Inflammatory macrophage treated with lipopolysaccharide for 4 hours (primary cell): Measurements from ENCODE around the gene KLHDC10.
"Not testable (repeated sequence)": the region's sequence is repeated elsewhere in the genome, so short reads cannot be mapped to it uniquely, and the experiment has no call there.

Experiments
- DNase-seq: peaks from one replicate; pipeline ENCODE4 v3.0.0-alpha.2; 2020

The KLHDC10 gene

DNA sequence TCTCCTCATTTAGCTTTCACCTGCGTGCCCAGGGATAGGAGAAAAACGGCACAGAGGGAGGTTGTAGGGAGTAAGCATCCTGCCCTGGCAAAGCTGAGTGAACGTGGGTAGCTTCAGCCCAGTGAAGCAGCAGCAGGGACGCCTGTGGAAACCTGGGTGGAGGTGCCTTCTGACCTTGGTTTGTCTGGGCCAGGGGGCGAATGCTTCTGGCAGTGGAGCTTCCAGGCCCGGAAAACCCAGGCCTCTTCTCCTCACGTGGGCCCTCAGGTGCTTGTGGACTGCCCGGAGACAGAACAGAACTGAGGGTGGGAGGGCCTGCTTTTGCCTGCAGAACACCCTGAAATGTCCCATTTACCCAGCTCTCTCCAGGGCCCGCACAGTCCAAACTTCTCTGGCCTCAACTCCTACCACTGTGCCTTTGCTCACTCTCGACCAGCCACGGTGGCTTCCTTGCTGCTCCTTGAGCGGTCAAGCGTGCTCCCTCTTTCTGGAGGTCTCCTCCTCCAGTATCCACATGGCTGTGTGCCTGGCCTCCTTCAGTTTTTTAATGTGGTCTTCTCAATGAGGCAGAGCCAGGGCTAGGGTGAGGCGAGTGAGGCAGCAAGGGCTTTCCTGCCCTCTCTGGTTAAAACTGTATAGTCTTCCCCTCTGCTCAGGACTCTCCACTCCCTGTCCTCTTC lies 72.5 kb downstream of the KLHDC10 start:
- DNase-seq, result no peak

DNA sequence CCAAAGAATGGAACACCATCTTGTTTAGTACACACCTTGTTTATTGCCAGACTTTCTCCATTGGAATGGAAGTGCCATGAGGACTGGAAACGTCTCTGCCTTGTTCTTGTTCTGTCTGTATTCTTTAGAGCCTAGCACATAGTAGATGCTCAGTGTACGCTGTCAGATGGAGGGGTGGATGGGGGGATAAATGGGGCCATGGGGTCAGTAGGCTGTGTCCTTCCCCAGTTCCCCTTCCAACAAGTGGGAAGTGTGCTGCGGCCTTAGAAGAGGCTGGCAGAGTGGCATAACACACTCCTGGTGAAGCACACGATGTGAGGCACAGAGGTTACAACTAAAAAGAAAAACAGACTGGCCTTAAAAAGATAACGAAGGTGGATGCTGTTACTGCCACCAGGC lies 73.0 kb downstream of the KLHDC10 start:
- DNase-seq, result no peak

DNA sequence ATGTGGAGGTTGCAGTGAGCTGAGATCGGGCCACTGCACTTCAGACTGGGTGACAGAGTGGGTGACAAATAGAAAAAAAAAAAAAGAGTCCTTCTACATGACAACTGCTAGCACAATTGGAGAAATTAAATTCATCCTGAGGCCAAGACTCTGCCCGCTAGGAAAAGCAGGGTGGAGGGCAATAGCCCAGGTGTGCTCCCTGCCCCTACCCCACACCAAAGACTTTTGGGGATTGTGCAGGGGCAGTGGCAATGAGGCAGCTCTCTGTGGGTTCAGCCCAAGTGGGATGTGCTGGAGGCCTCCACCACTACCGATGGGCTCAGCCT lies 73.6 kb downstream of the KLHDC10 start:
- no peak for DNase-seq

GRCh38 chr7:130144312-130145171 lies 74.2 kb downstream of the KLHDC10 start:
- DNase-seq, result no peak

DNA sequence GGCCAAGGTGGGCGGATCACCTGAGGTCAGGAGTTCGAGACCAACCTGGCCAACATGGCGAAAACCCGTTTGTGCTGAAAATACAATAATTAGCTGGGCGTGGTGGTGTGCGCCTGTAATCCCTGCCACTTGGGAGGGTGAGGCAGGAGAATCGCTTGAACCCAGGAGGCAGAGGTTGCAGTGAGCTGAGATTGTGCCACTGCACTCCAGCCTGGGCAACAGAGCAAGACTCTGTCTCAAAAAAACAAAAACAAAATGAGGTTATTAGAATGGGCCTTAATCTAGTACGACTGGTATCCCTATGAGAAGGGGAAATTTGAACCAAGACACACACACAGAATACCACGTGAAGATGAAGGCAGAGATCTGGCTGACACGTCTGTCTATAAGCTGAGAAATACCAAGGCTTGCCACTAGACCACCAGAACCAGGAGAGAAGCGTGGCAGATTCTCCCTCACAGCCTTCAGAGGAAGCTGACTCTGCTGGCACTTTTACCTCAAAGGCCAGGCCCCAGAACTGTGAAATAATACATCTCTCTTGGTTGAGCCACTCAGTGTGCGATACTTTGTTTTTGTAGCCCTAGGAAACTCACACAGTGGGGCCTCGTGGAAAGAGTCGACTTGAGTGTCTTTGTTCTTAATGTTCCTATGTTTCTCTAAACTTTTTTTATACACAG lies 75.2 kb downstream of the KLHDC10 start:
- DNase-seq, result no peak

DNA sequence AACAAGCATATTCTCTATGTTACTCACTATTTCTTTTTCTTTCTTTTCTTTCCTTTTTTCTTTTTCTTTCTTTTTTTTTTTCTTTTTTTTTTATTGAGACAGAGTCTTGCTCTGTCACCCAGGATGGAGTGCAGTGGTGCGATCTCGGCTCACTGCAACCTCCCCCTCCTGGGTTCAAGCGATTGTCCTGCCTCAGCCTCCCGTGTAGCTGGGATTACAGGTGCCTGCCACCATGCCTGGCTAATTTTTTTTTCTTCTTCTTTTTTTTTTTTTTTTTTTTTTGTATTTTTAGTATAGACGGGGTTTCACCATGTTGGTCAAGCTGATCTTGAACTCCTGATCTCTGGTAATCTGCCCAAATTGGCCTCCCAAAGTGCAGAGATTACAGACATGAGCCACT lies 75.8 kb downstream of the KLHDC10 start:
- not testable (repeated sequence) for DNase-seq

DNA sequence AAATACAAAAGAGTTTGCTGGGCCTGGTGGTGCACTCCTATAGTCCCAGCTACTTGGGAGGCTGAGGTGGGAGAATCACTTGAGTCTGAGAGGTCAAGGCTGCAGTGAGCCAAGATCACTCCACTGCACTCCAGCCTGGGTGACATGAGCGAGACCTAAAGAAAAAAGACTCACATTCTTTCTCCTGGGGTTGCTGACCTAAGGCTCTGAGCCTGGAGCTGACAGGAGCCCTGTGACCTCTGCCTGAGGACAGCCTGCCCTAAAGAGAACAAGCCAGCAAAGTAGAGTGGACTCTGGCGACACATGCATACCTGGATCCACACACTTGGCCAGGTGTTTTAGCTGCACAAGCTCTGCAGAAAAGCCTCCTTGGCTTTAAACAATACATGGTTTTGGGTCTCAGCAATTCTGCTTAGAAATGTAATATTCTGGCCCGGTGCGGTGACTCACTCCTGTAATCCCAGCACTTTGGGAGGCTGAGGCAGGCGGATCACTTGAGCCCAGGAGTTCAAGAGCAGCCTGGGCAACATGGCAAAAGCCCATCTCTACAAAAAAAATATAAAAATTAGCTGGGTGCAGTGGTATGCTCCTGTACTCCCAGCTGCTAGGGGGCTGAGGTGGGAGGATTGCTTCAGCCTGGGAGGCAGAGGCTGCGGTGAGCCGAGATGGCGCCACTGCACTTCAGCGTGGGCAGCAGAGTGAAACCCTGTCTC lies 76.5 kb downstream of the KLHDC10 start:
- no peak for DNase-seq

GRCh38 chr7:130147710-130148325 lies 77.5 kb downstream of the KLHDC10 start:
- DNase-seq, result no peak

GRCh38 chr7:130148561-130148960 lies 78.2 kb downstream of the KLHDC10 start:
- DNase-seq, result no peak

DNA sequence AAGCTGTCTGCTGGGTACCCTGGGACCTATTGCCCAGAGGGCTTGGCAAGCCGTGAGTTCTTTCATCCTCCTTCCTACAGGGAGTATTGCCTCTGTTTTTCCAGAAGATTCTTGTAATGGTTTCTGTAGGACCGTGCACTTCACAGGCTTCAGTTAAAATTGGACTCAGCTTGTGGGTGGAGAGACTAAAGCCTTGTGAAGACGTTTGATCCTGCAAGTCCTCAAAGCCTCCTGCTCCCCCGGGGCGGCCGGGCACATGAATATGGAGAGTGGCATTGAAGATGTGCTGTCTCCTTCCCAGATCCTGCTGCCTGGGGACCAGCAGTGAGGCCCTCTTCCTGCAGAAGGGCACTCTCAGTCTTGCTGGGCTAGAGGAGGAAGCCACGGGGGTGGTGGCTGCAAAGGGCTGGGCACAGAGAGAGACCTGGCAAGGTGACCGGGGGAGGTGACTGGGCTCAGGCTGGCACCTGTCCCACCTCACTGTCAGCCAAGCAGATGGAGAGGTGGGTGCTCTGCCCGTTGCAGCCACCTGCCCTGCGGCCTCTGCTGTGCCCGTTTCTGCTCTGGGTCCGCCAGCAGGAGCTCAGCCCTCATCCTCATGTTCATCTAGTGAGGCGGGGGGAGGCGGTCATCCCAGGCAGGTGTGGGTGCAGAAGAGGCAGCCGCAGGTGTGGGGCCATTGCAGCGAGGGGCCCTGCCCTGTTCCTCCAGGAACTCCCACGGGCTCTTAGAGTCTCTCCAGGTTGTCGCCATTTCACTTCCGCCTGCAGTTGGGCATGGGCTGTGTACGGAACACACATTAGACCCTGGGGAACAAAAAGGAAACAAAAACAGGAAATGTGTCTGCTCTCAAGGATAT lies 79.2 kb downstream of the KLHDC10 start:
- no peak for DNase-seq

GRCh38 chr7:130150587-130150986 lies 80.3 kb downstream of the KLHDC10 start:
- no peak for DNase-seq

DNA sequence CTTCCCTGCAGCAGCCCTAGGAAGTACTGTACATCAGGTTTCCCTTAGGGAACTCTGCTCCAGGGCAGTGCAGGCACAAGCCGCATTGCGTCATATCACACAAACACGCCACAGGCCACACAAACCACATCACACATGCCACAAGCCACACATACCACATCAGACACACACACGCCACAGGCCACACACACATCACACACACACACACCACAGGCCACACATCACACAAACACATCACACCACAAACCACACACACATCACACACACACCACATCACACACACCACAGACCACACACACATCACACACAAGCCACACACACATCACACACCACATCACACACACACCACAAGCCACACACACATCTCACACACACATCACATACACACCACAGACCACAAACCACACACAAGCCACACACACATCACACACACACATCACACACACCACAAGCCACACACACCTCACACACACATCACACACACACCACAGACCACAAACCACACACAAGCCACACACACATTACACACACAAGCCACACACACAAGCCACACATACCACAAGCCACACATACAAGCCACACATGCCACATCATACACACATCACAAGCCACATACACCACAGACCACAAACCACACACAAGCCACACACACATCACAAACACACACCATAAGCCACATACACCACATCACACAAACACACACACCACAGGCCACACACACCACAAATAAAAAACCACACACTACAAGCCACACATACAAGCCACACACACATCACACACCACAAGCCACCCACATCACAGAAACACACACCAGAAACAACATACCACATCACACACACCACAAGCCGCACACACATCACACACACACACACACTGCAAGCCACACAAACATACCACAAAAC lies 81.5 kb downstream of the KLHDC10 start:
- DNase-seq, result peak; percentile 5

DNA sequence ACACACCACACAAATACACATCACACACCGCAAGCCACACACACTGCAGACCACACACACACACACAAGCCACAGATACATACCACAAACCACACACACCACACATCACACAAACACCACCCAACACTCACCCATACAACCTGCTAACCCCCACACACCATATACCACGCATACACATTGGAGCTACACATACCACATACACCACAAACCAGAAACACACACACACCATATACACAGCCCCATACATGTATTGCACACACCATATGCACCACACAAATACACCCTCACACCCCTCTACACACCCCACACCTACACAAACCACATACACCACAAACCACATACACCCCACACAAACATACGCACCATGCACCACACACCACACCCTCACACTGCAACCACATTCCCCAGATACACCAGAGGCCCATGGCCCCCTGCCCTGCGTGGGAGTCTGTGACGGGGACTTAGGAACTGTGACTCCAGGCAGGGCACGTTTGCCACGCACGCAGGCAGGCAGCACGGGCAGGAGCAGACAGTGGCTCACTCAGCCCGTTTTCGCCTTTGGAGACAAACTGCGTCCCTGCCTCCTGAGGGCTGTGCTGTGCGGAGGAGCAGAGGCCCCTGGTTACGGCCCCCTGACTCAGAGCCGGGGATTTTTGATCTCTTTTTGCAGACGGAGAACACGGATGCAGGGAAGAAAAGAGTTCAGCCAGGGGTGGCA lies 82.3 kb downstream of the KLHDC10 start:
- DNase-seq, result no peak

DNA sequence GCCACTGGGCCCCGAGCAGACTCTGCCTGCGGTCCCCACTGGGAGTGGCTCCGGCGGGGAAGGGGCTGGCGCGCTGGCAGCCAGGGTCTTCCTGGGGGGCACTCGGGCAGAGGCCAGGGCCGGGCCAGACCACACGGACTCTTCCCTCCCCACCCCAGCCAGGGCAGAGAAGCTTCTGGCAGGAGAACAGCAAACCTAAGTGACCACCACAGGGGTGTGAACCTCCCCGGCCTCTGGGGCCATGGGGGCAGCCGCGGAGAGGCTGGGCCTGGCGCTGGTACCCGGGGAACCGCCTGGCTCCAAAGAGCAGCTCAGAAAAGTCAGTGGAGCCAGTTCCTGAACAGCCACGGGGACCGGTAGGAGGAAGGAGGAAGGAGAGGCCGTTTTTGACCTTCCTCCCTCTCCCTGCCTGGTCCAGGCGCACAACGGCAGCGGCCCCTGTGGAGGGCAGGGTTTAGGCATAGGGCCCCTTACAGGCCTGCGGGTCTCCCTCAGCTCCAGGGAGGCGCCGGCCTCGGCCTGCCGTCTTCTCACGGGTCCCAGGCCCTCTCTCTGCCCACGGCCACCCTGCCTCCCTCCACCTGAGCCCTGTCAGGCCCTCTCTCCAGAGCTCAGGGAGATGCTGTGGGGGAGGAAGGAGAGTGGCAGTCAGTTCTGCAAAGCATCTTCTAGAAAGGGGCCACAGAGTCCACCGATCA lies 83.0 kb downstream of the KLHDC10 start:
- DNase-seq, result no peak

GRCh38 chr7:130154131-130154500 lies 83.8 kb downstream of the KLHDC10 start:
- DNase-seq, result no peak

DNA sequence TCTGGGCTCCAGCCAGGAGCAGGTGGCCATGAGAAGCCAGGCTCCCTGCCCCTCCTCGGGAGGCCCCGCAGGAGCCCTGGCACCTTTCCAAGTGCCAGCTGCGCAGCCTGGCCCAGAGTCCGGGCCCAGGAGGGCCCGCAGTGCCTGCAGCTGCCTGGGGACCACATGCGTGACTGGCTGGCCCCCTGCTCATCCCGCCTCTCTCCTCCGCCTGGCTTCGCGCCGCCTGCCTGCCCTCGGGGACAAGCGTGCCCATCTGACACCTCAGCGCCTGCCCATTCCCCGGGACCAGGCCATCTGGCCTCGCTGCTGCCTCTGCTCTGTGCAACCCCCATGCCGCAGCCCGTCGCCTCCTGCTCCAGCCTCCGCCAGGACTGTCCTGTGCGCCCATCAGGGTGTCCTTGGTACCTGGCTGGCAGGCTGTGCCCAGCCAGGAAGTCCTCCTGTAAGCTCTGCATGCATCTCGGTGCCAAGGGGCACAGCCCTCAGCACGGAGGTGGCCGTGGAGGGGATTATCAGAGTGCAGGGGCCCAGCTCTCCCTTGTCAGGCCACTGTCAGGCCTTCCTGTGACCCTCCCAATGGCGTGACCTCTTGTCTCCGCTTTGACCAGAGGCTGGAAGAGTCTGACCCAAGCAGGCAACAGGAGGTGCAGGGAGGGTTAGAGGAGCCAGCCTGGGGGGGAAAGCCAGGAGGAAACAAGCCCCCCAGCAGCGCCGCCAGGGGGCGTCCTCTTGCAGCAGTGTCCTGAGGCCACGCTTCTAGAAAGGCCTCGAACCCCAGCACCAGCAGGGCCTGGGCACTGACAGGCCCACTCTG lies 84.4 kb downstream of the KLHDC10 start:
- no peak for DNase-seq

DNA sequence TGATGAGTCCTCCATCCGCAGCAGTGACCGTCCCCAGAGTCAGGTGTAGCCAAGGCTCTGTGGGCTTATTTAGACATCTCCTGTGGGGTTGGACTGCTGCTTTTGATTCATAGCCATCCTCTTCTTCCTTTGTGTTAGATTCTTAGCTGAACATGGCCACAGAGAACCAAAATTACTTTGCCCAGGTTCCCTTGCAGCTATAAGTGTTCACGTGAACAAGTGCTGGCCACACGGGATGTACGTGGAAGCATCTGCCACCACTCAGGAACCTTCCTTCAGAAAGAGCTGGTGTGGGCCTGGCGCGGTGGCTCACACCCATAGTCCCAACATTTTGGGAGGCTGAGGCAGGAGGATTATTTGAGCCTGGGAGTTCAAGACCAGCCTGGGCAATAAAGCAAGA lies 85.8 kb downstream of the KLHDC10 start:
- no peak for DNase-seq

GRCh38 chr7:130157700-130158099 lies 87.4 kb downstream of the KLHDC10 start:
- DNase-seq, result no peak

DNA sequence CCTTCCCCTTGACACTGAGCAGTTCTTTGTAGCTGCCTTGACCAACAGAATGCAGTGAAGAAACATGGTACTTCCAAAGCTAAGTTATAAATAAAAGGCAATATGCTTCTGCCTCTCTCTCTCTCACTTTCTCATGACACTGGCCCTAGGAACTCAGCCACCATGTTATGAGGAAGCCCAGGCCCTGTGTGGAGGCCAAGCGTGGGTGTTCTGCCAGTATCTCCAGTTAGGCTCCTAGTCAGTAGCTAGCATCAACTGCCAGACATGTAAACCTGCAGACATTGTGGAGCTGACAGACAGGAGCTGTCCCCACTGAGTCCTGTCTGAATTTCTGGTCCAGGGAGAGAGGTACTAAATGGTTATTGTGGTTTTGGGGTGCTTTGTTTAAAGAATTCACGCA lies 89.7 kb downstream of the KLHDC10 start:
- no peak for DNase-seq
